Kasumi-1 (cell line): ENCODE data around the gene GAS6.
"Not testable (repeated sequence)": the region's sequence is repeated elsewhere in the genome, so short reads cannot be mapped to it uniquely, and the experiment has no call there.

Experiments
- DNase-seq, 2 experiments: peaks; one replicate each; lab custom pipeline; 2025; lab: John Stamatoyannopoulos, UW

The GAS6 gene

GRCh38 chr13:113806104-113806471 is 57.8 kb downstream of the GAS6 start:
- no peak for DNase-seq

- DNase-seq = no peak
Measured at GRCh38 chr13:113805431-113806103, 58.3 kb downstream of the GAS6 start.

GRCh38 chr13:113804703-113805430 is 59.0 kb downstream of the GAS6 start:
- no peak for DNase-seq

- no peak for DNase-seq
Measured at GRCh38 chr13:113804017-113804702, 59.7 kb downstream of the GAS6 start.

- no peak for DNase-seq
Measured at GRCh38 chr13:113803409-113804016, 60.4 kb downstream of the GAS6 start.

- DNase-seq = no peak
Measured at GRCh38 chr13:113802761-113803160, 61.1 kb downstream of the GAS6 start.

GRCh38 chr13:113802090-113802531 is 61.8 kb downstream of the GAS6 start:
- peak; percentile 13 to 52 for DNase-seq

- DNase-seq = no peak
Measured at GRCh38 chr13:113801289-113801961, 62.5 kb downstream of the GAS6 start.

- DNase-seq = no peak
Measured at GRCh38 chr13:113800576-113800926, 63.3 kb downstream of the GAS6 start.

- no peak for DNase-seq
Measured at GRCh38 chr13:113798200-113798811, 65.6 kb downstream of the GAS6 start.

GRCh38 chr13:113796964-113797676 is 66.8 kb downstream of the GAS6 start:
- no peak for DNase-seq

- no peak for DNase-seq
Measured at GRCh38 chr13:113796211-113796963, 67.5 kb downstream of the GAS6 start.

GRCh38 chr13:113795362-113795761 is 68.5 kb downstream of the GAS6 start:
- DNase-seq = not testable (repeated sequence)

- DNase-seq = no peak
Measured at GRCh38 chr13:113794764-113795173, 69.1 kb downstream of the GAS6 start.

GRCh38 chr13:113794086-113794485 is 69.8 kb downstream of the GAS6 start:
- no peak for DNase-seq

GRCh38 chr13:113793718-113794085 is 70.2 kb downstream of the GAS6 start:
- DNase-seq = no peak

- DNase-seq = no peak
Measured at GRCh38 chr13:113792886-113793717, 70.8 kb downstream of the GAS6 start.

GRCh38 chr13:113792236-113792770 is 71.6 kb downstream of the GAS6 start:
- DNase-seq = no peak

- no peak for DNase-seq
Measured at GRCh38 chr13:113791761-113792160, 72.1 kb downstream of the GAS6 start.
